Natural killer cell (primary cell): ENCODE measurements around the gene LY6G6C. TPM values are rescaled to one million over a fixed set of nuclear protein-coding genes. Genes with fewer than 3 reads are reported as not detected.

Experiments
- ATAC-seq, 3 donors: fragments of 150-1000 bp in 2 of 3; fragments of 200-7000 bp in 1 of 3; cut with Tn5 transposase; 1 replicate in 1 of 3; 2 replicates in 2 of 3; pipeline ENCODE4 v1.10.0; 2021; ENCODE audit warnings: mild to moderate bottlenecking in 2 of 3, moderate library complexity in 2 of 3
- DNase-seq, 2 donors: peaks; one replicate each; pipeline versions ENCODE4 v3.0.0 to v3.0.0-alpha.2; 2013 to 2021; ENCODE audit warnings: mixed read lengths in 1 of 2
- H3K27ac ChIP-seq: one replicate; pipeline ENCODE4 v1.5.1; 2013; ENCODE audit warnings: mild to moderate bottlenecking, low read length
- H3K27me3 ChIP-seq: one replicate; pipeline ENCODE4 v1.6.1; 2013; ENCODE audit warnings: low read length; ENCODE audit not compliant: control insufficient read depth, insufficient read depth
- H3K36me3 ChIP-seq: one replicate; pipeline ENCODE4 v1.6.1; 2013; ENCODE audit warnings: low read length; ENCODE audit not compliant: control insufficient read depth, insufficient read depth
- H3K4me1 ChIP-seq: one replicate; pipeline ENCODE4 v1.6.1; 2013; ENCODE audit warnings: low read length; ENCODE audit not compliant: control insufficient read depth, insufficient read depth
- H3K4me3 ChIP-seq: one replicate; pipeline ENCODE4 v1.5.1; 2013; ENCODE audit warnings: low read length
- H3K9me3 ChIP-seq: one replicate; pipeline ENCODE4 v1.6.1; 2013; ENCODE audit warnings: low read length; ENCODE audit not compliant: control insufficient read depth, insufficient read depth
- H3K27ac Mint-ChIP-seq, 2 donors: one replicate each; pipeline ENCODE4 v1.8.0; 2022; ENCODE audit warnings: mild to moderate bottlenecking in 2 of 2, mixed read lengths in 2 of 2, moderate library complexity in 1 of 2
- H3K27me3 Mint-ChIP-seq, 2 donors: one replicate each; pipeline ENCODE4 v1.8.0; 2022; ENCODE audit warnings: low read depth in 2 of 2, mixed read lengths in 2 of 2
- H3K36me3 Mint-ChIP-seq: one replicate; pipeline ENCODE4 v1.8.0; 2022; ENCODE audit warnings: mixed read lengths
- H3K4me1 Mint-ChIP-seq, 2 donors: one replicate each; pipeline ENCODE4 v1.8.0; 2022; ENCODE audit warnings: mixed read lengths in 2 of 2
- H3K4me3 Mint-ChIP-seq: one replicate; pipeline ENCODE4 v1.8.0; 2022; ENCODE audit warnings: mild to moderate bottlenecking, moderate library complexity, mixed read lengths
- H3K9me3 Mint-ChIP-seq, 2 donors: one replicate each; pipeline ENCODE4 v1.8.0; 2022; ENCODE audit warnings: mixed read lengths in 2 of 2
- CTCF ChIP-seq: fragments of 200-600 bp; IDR thresholded peaks from one replicate; pipeline ENCODE4 v1.8.0; 2022; ENCODE audit warnings: antibody characterized with exemption
- WGBS: methylation state at CpG from one replicate; pipeline ENCODE4 v1.1.7; 2013; ENCODE audit warnings: missing lambda C conversion rate; ENCODE audit not compliant: insufficient coverage; 5-methylcytosine and 5-hydroxymethylcytosine counted together
- intact Hi-C: fragments of 100-400 bp; cut with micrococcal nuclease; formaldehyde crosslinking; loops from one replicate; pipeline ENCODE4 v1.14.2; 2022
- total RNA-seq, 4 donors: library from RNA; stranded (reverse); fragments of 120-200 nt in 1 of 4; gene quantifications; one replicate each; pipeline versions ENCODE4 v1.2.3 to v1.2.4, GENCODE V29; 2013 to 2022

Gene LY6G6C
- total RNA-seq, 3 donors from 2014 or later (not counting 1 experiment from before 2014, with no cell fraction given) = not detected

GRCh38 chr6:31752739-31753319 lies 31.3 kb upstream of the LY6G6C start:
- no peak overlapping the region for H3K4me3 ChIP-seq
- H3K27me3 Mint-ChIP-seq = no peaks in the 10 kb centered on the region
- H3K4me1 ChIP-seq = no peaks in the 10 kb centered on the region
- no peak overlapping the region for H3K4me3 Mint-ChIP-seq
- H3K36me3 Mint-ChIP-seq = no peaks in the 10 kb centered on the region
- WGBS = 97% methylated on average over 7 of the region's 8 CpGs
- H3K9me3 Mint-ChIP-seq = no peaks in the 10 kb centered on the region
- intact Hi-C loops = no loop called here
- H3K27ac Mint-ChIP-seq = no peak overlapping the region
- H3K27me3 ChIP-seq = no peaks in the 10 kb centered on the region
- DNase-seq (no peak), ATAC-seq (no peak)
- H3K27ac ChIP-seq = no peak overlapping the region
- no peaks in the 10 kb centered on the region for H3K36me3 ChIP-seq
- no peaks in the 10 kb centered on the region for H3K9me3 ChIP-seq
- H3K4me1 Mint-ChIP-seq = no peaks in the 10 kb centered on the region
- no peak for TF ChIP-seq CTCF

- Mint-ChIP-seq H3K36me3 (no peaks in the 10 kb centered on the region), H3K9me3 (no peaks in the 10 kb centered on the region), H3K4me3 (no peak overlapping the region), H3K27me3 (no peaks in the 10 kb centered on the region), H3K4me1 (no peaks in the 10 kb centered on the region), H3K27ac (no peak overlapping the region)
- no peak for ATAC-seq
- WGBS = 92% methylated on average over 6 of the region's 7 CpGs
- no peak for DNase-seq
- H3K36me3 ChIP-seq = no peaks in the 10 kb centered on the region
- TF ChIP-seq CTCF = no peak
- no peaks in the 10 kb centered on the region for H3K4me1 ChIP-seq
- intact Hi-C loops = no loop called here
- H3K27ac ChIP-seq = no peak overlapping the region
- H3K27me3 ChIP-seq = no peaks in the 10 kb centered on the region
- H3K4me3 ChIP-seq = no peak overlapping the region
- no peaks in the 10 kb centered on the region for H3K9me3 ChIP-seq
These were observed 29.0 kb upstream of the LY6G6C start for GRCh38 chr6:31750411-31751022.

- H3K27ac Mint-ChIP-seq = no peak overlapping the region
These were observed 27.9 kb upstream of the LY6G6C start for GRCh38 chr6:31749301-31750036.

More at GRCh38 chr6:31749301-31750036, 27.9 kb upstream of the LY6G6C start:
- Histone ChIP-seq H3K4me3 (no peak overlapping the region), H3K27me3 (no peaks in the 10 kb centered on the region), H3K27ac (no peak overlapping the region), H3K9me3 (no peaks in the 10 kb centered on the region), H3K4me1 (no peaks in the 10 kb centered on the region), H3K36me3 (no peaks in the 10 kb centered on the region)
- H3K4me3 Mint-ChIP-seq = no peak overlapping the region
- 97% methylated on average over 6 of the region's 8 CpGs for WGBS
- ATAC-seq (no peak), DNase-seq (no peak)
- no peak for TF ChIP-seq CTCF
- no peaks in the 10 kb centered on the region for H3K36me3 Mint-ChIP-seq
- no peaks in the 10 kb centered on the region for H3K4me1 Mint-ChIP-seq
- H3K27me3 Mint-ChIP-seq = no peaks in the 10 kb centered on the region
- no peaks in the 10 kb centered on the region for H3K9me3 Mint-ChIP-seq
- intact Hi-C loops = no loop called here
